Liver (tissue), 9 donors: ENCODE results near the gene BABAM1. TPM values are rescaled to one million over a fixed set of nuclear protein-coding genes. Genes with fewer than 3 reads are reported as not detected.

Source experiments
- DNase-seq: peaks from one replicate; pipeline ENCODE4 v3.0.0-alpha.2; 2017; ENCODE audit warnings: low spot score
- H3K27ac ChIP-seq, 2 donors: one replicate each; pipeline ENCODE4 v1.7.0; 2013; ENCODE audit warnings: inconsistent platforms in 2 of 2, low read length in 2 of 2, control low read depth in 1 of 2, low read depth in 1 of 2, mild to moderate bottlenecking in 1 of 2
- H3K27me3 ChIP-seq, 4 donors: one replicate each; pipeline versions ENCODE4 v1.6.1 to v1.7.0; 2013; ENCODE audit warnings: low read length in 3 of 4, inconsistent platforms in 1 of 4, mild to moderate bottlenecking in 1 of 4, moderate library complexity in 1 of 4; ENCODE audit not compliant: control insufficient read depth in 4 of 4, insufficient read depth in 4 of 4
- H3K36me3 ChIP-seq, 4 donors: one replicate each; pipeline versions ENCODE4 v1.6.1 to v1.7.0; 2013; ENCODE audit warnings: low read length in 3 of 4, mild to moderate bottlenecking in 3 of 4, low read depth in 1 of 4, moderate library complexity in 1 of 4; ENCODE audit not compliant: control insufficient read depth in 4 of 4, insufficient read depth in 3 of 4
- H3K4me1 ChIP-seq, 4 donors: one replicate each; pipeline versions ENCODE4 v1.6.1 to v1.7.0; 2013; ENCODE audit warnings: low read length in 3 of 4, mild to moderate bottlenecking in 3 of 4, moderate library complexity in 1 of 4; ENCODE audit not compliant: control insufficient read depth in 4 of 4, insufficient read depth in 4 of 4
- H3K4me3 ChIP-seq, 3 donors: one replicate each; pipeline versions ENCODE4 v1.6.1 to v1.7.0; 2013; ENCODE audit warnings: low read length in 3 of 3, control low read depth in 1 of 3, low read depth in 1 of 3, mild to moderate bottlenecking in 1 of 3
- H3K9ac ChIP-seq, 2 donors: one replicate each; pipeline ENCODE4 v1.7.0; 2013; ENCODE audit warnings: low read length in 2 of 2, mild to moderate bottlenecking in 2 of 2, moderate library complexity in 2 of 2, control low read depth in 1 of 2, low read depth in 1 of 2
- H3K9me3 ChIP-seq, 4 donors: one replicate each; pipeline versions ENCODE4 v1.6.1 to v1.7.0; 2013; ENCODE audit warnings: low read length in 3 of 4; ENCODE audit not compliant: control insufficient read depth in 4 of 4
- ATF3 ChIP-seq: IDR thresholded peaks from 2 replicates; pipeline ENCODE4 v1.6.1; 2016; ENCODE audit warnings: antibody characterized with exemption
- EGR1 ChIP-seq, 2 donors: IDR thresholded peaks; 2 replicates each; pipeline ENCODE4 v1.6.1; 2016 to 2018; ENCODE audit warnings: antibody characterized with exemption in 2 of 2, low read depth in 2 of 2
- FOXA1 ChIP-seq: IDR thresholded peaks from 2 replicates; pipeline ENCODE4 v1.6.1; 2016; ENCODE audit warnings: antibody characterized with exemption
- FOXA2 ChIP-seq: IDR thresholded peaks from 2 replicates; pipeline ENCODE4 v1.6.1; 2016; ENCODE audit warnings: antibody characterized with exemption
- GABPA ChIP-seq, 2 donors: IDR thresholded peaks in 1 of 2; conservative IDR thresholded peaks in 1 of 2; 2 replicates each; pipeline ENCODE4 v1.6.1; 2016; ENCODE audit warnings: antibody characterized with exemption in 2 of 2, mild to moderate bottlenecking in 1 of 2, moderate library complexity in 1 of 2
- HNF4A ChIP-seq, 2 donors: conservative IDR thresholded peaks; 2 replicates each; pipeline ENCODE4 v1.6.1; 2016; ENCODE audit warnings: antibody characterized with exemption in 2 of 2, mild to moderate bottlenecking in 2 of 2
- HNF4G ChIP-seq: IDR thresholded peaks from 2 replicates; pipeline ENCODE4 v1.6.1; 2016; ENCODE audit warnings: antibody characterized with exemption
- JUND ChIP-seq, 2 donors: IDR thresholded peaks; 2 replicates each; pipeline ENCODE4 v1.6.1; 2016; ENCODE audit warnings: antibody characterized with exemption in 2 of 2
- NR2F2 ChIP-seq: IDR thresholded peaks from 2 replicates; pipeline ENCODE4 v1.6.1; 2016; ENCODE audit warnings: antibody characterized with exemption
- RAD21 ChIP-seq, 2 donors: IDR thresholded peaks; 2 replicates each; pipeline ENCODE4 v1.6.1; 2016; ENCODE audit warnings: antibody characterized with exemption in 2 of 2, mild to moderate bottlenecking in 2 of 2
- RXRA ChIP-seq, 2 donors: IDR thresholded peaks; 2 replicates each; pipeline ENCODE4 v1.6.1; 2017 to 2018; ENCODE audit warnings: antibody characterized with exemption in 2 of 2, mild to moderate bottlenecking in 1 of 2
- SP1 ChIP-seq: IDR thresholded peaks from 2 replicates; pipeline ENCODE4 v1.6.1; 2018; ENCODE audit warnings: antibody characterized with exemption, mild to moderate bottlenecking
- TAF1 ChIP-seq: conservative IDR thresholded peaks from 2 replicates; pipeline ENCODE4 v1.6.1; 2016; ENCODE audit warnings: antibody characterized with exemption, mild to moderate bottlenecking
- YY1 ChIP-seq: IDR thresholded peaks from 2 replicates; pipeline ENCODE4 v1.6.1; 2016; ENCODE audit warnings: antibody characterized with exemption, mild to moderate bottlenecking
- ZBTB33 ChIP-seq: IDR thresholded peaks from 2 replicates; pipeline ENCODE4 v1.6.1; 2016; ENCODE audit warnings: antibody characterized with exemption
- WGBS: extraction: QIAGEN DNeasy Blood & Tissue Kit; methylation state at CpG from one replicate; pipeline ENCODE4 v1.1.7; 2013; 5-methylcytosine and 5-hydroxymethylcytosine counted together
- polyA plus RNA-seq, 2 donors: library from polyadenylated mRNA; stranded (reverse) in 1 of 2; unstranded in 1 of 2; fragments of 200-250 nt in 1 of 2; fragments of >200 nt in 1 of 2; fragmentation: Nextera tagmentation in 1 of 2; extraction: Ambion mirVana in 1 of 2; gene quantifications; one replicate each; pipeline versions ENCODE4 v1.2.1 to v1.2.3, GENCODE V29; 2013 to 2015
- total RNA-seq, 2 donors: library from RNA; depleted of rRNA; stranded (reverse); fragments of >200 nt; gene quantifications; one replicate each; pipeline ENCODE4 v1.2.3, GENCODE V29; 2014
- TF ChIP-seq, protein P1 (sequence below): IDR thresholded peaks from 2 replicates; pipeline ENCODE4 v1.6.1; 2016; ENCODE audit warnings: antibody characterized with exemption
- TF ChIP-seq, protein P2 (sequence below): fragments of 150-350 bp; IDR thresholded peaks from 2 replicates; pipeline ENCODE4 v1.5.1; 2017; ENCODE audit warnings: improper control_type of control experiment, low read depth, low read length; ENCODE audit not compliant: missing input control
- TF ChIP-seq, protein P3 (sequence below): IDR thresholded peaks from 2 replicates; pipeline ENCODE4 v1.6.1; 2016; ENCODE audit warnings: antibody characterized with exemption, mild to moderate bottlenecking
- donor health status: healthy.
- donor health status: healthy.
- donor health status: healthy.
- donor health status: healthy.
- donor health status: healthy.

Gene BABAM1
- total and polyA plus RNA-seq, 4 donors: 29.3 to 47.0 (median 33.5) TPM

DNA sequence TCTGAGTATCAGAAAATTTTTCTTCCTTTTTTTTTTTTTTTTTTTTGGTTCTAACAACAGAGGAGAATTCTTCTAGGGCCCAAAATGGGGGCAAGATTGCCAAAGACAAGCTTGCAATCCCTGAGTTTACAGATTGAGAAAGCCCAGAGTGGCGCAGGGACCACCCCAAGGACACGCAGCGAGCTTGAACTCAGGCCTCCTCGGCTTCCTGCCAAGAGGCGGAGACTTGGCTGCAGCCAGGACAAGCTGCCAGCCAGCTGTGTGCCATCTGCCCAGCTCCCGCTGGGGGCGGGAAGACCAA is 37.9 kb downstream of the BABAM1 start:
- Histone ChIP-seq H3K27ac (peak overlapping the region; percentile 55 to 93), H3K4me1 (peaks cover 12 to 53% (median 41%) of the 10 kb centered on the region in 4 donors), H3K36me3 (no peaks in the 10 kb centered on the region), H3K4me3 (peak overlapping the region in 1 of 3 donors; percentile 81), H3K9me3 (no peaks in the 10 kb centered on the region), H3K9ac (no peak overlapping the region), H3K27me3 (no peaks in the 10 kb centered on the region)
- no peak for DNase-seq
- under 1% methylated on average over 7 of the region's 7 CpGs for WGBS
- TF ChIP-seq FOXA1 (peak; percentile 10), HNF4G (no peak), SP1 (peak; percentile 91), ATF3 (no peak), YY1 (no peak), JUND (IDR thresholded peaks at IDR 0.05) (no peak), RXRA (IDR thresholded peaks at IDR 0.05) (peak; percentile 74 to 77)

DNA sequence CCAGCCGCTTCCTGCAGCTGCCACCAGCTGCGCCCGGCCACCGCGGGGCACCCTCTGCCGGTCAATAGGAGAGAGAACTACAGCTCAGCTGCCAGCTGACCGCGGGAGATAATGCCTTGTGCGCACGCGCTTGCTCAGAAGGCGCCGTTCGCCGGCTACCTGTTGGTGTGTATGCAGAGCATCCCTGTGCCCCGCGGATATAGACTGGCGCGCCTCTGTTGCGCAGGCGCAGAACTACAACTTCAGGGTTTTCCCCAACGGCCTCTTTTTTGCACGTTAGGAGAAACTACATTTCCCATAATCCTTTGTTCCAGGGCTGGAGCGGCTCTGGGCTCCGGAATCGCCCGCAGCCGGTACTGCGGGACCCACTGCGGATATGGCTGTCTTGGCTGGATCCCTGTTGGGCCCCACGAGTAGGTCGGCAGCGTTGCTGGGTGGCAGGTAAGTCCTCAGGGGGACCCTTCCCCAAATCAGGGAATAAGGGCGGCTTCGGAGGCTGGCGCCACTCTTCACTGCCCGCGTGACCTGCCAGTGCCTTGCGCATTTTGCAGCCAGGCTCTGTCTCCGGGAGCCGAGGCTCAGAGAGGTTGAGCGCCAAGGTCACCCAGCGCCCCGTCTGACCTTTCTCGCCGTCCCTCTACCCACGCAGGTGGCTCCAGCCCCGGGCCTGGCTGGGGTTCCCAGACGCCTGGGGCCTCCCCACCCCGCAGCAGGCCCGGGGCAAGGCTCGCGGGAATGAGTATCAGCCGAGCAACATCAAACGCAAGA is 38.5 kb downstream of the BABAM1 start, which contains the start of gene MRPL34:
Gene MRPL34, plus strand, starts transcription at position 356 of the 768 bp plus-strand sequence. Its CDS starts 21 bp downstream, at position 377.
- no peaks in the 10 kb centered on the region for H3K36me3 ChIP-seq
- peak in 1 of 2 donors; percentile 42 for TF ChIP-seq JUND (IDR thresholded peaks at IDR 0.05)
- TF ChIP-seq TAF1: peak; percentile 36
- peak; percentile 60 for TF ChIP-seq HNF4A (conservative IDR thresholded peaks at IDR 0.05)
- TF ChIP-seq ATF3: peak; percentile 18
- peak; percentile 77 to 83 for TF ChIP-seq RAD21 (IDR thresholded peaks at IDR 0.05)
- peak; percentile 68 for TF ChIP-seq SP1
- TF ChIP-seq, protein P1, sequence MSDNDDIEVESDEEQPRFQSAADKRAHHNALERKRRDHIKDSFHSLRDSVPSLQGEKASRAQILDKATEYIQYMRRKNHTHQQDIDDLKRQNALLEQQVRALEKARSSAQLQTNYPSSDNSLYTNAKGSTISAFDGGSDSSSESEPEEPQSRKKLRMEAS: peak; percentile 58
- TF ChIP-seq, protein P2, sequence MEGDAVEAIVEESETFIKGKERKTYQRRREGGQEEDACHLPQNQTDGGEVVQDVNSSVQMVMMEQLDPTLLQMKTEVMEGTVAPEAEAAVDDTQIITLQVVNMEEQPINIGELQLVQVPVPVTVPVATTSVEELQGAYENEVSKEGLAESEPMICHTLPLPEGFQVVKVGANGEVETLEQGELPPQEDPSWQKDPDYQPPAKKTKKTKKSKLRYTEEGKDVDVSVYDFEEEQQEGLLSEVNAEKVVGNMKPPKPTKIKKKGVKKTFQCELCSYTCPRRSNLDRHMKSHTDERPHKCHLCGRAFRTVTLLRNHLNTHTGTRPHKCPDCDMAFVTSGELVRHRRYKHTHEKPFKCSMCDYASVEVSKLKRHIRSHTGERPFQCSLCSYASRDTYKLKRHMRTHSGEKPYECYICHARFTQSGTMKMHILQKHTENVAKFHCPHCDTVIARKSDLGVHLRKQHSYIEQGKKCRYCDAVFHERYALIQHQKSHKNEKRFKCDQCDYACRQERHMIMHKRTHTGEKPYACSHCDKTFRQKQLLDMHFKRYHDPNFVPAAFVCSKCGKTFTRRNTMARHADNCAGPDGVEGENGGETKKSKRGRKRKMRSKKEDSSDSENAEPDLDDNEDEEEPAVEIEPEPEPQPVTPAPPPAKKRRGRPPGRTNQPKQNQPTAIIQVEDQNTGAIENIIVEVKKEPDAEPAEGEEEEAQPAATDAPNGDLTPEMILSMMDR: peak; percentile 89
- TF ChIP-seq EGR1 (IDR thresholded peaks at IDR 0.05; ENCODE audit: low read depth in 2 of 2): peak; percentile 46 to 59
- TF ChIP-seq RXRA (IDR thresholded peaks at IDR 0.05): peak in 1 of 2 donors; percentile 3
- TF ChIP-seq FOXA2: no peak
- TF ChIP-seq YY1: peak; percentile 65
- TF ChIP-seq HNF4G: no peak
- TF ChIP-seq FOXA1: no peak
- TF ChIP-seq ZBTB33: peak; percentile 66
- TF ChIP-seq, protein P3, sequence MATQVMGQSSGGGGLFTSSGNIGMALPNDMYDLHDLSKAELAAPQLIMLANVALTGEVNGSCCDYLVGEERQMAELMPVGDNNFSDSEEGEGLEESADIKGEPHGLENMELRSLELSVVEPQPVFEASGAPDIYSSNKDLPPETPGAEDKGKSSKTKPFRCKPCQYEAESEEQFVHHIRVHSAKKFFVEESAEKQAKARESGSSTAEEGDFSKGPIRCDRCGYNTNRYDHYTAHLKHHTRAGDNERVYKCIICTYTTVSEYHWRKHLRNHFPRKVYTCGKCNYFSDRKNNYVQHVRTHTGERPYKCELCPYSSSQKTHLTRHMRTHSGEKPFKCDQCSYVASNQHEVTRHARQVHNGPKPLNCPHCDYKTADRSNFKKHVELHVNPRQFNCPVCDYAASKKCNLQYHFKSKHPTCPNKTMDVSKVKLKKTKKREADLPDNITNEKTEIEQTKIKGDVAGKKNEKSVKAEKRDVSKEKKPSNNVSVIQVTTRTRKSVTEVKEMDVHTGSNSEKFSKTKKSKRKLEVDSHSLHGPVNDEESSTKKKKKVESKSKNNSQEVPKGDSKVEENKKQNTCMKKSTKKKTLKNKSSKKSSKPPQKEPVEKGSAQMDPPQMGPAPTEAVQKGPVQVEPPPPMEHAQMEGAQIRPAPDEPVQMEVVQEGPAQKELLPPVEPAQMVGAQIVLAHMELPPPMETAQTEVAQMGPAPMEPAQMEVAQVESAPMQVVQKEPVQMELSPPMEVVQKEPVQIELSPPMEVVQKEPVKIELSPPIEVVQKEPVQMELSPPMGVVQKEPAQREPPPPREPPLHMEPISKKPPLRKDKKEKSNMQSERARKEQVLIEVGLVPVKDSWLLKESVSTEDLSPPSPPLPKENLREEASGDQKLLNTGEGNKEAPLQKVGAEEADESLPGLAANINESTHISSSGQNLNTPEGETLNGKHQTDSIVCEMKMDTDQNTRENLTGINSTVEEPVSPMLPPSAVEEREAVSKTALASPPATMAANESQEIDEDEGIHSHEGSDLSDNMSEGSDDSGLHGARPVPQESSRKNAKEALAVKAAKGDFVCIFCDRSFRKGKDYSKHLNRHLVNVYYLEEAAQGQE: peak; percentile 78
- TF ChIP-seq NR2F2: peak; percentile 18
- TF ChIP-seq GABPA (IDR thresholded peaks at IDR 0.05 in 1 of 2, conservative IDR thresholded peaks at IDR 0.05 in 1 of 2): peak in 1 of 2 donors; percentile 80
- no peaks in the 10 kb centered on the region for H3K9me3 ChIP-seq
- H3K4me1 ChIP-seq: peaks cover 10 to 58% (median 46%) of the 10 kb centered on the region in 4 donors
- no peaks in the 10 kb centered on the region for H3K27me3 ChIP-seq
- WGBS: under 1% methylated on average over 55 of the region's 55 CpGs
- peak; percentile 93 for DNase-seq
- H3K9ac ChIP-seq: peak within 1 kb of the TSS; percentile 68 to 79
- peak within 1 kb of the TSS; percentile 88 to 93 for H3K27ac ChIP-seq
- H3K4me3 ChIP-seq: peak within 1 kb of the TSS; percentile 78 to 94 (median 81)
